Activated CD8-positive, alpha-beta memory T cell treated with anti-CD3 and anti-CD28 coated beads, Interleukin-2, amount 50 U/mL, for 4 hours (primary cell): ENCODE measurements around the gene CACNA1B.
"Not testable (repeated sequence)": the region's sequence is repeated elsewhere in the genome, so short reads cannot be mapped to it uniquely, and the experiment has no call there.

Experiments used
- DNase-seq: peaks from one replicate; pipeline ENCODE4 v3.0.0-alpha.2; 2020

The CACNA1B gene

GRCh38 chr9:137866226-137867141 is 11.1 kb upstream of the CACNA1B start:
- no peak for DNase-seq

GRCh38 chr9:137870432-137870831 is 7.2 kb upstream of the CACNA1B start:
- DNase-seq = no peak

GRCh38 chr9:137872296-137872695 is 5.3 kb upstream of the CACNA1B start:
- no peak for DNase-seq

- DNase-seq = no peak
These were observed 4.2 kb upstream of the CACNA1B start for GRCh38 chr9:137873408-137873807.

GRCh38 chr9:137873858-137874362 is 3.7 kb upstream of the CACNA1B start:
- DNase-seq = no peak

- DNase-seq = no peak
These were observed 2.2 kb upstream of the CACNA1B start for GRCh38 chr9:137875354-137875753.

- DNase-seq = no peak
These were observed 1.7 kb upstream of the CACNA1B start for GRCh38 chr9:137875846-137876245.

- DNase-seq = no peak
These were observed 1.3 kb upstream of the CACNA1B start for GRCh38 chr9:137876269-137876668.

- no peak for DNase-seq
These were observed 698 bp upstream of the CACNA1B start for GRCh38 chr9:137876781-137877386.

GRCh38 chr9:137878146-137878941 is 762 bp downstream of the CACNA1B start:
- DNase-seq = no peak

- DNase-seq = no peak
These were observed 1.5 kb downstream of the CACNA1B start for GRCh38 chr9:137879052-137879451.

GRCh38 chr9:137879566-137880150 is 2.1 kb downstream of the CACNA1B start:
- no peak for DNase-seq

- no peak for DNase-seq
These were observed 2.8 kb downstream of the CACNA1B start for GRCh38 chr9:137880160-137880975.

GRCh38 chr9:137880976-137881530 is 3.5 kb downstream of the CACNA1B start:
- DNase-seq = no peak

GRCh38 chr9:137881591-137882505 is 4.3 kb downstream of the CACNA1B start:
- DNase-seq = no peak

GRCh38 chr9:137882506-137882821 is 4.9 kb downstream of the CACNA1B start:
- no peak for DNase-seq

GRCh38 chr9:137883977-137884376 is 6.4 kb downstream of the CACNA1B start:
- DNase-seq = not testable (repeated sequence)

- DNase-seq = not testable (repeated sequence)
These were observed 7.0 kb downstream of the CACNA1B start for GRCh38 chr9:137884547-137884946.

- not testable (repeated sequence) for DNase-seq
These were observed 7.5 kb downstream of the CACNA1B start for GRCh38 chr9:137885121-137885520.

GRCh38 chr9:137888621-137889020 is 11.0 kb downstream of the CACNA1B start:
- not testable (repeated sequence) for DNase-seq

- not testable (repeated sequence) for DNase-seq
These were observed 12.4 kb downstream of the CACNA1B start for GRCh38 chr9:137889966-137890365.
